GM18526 (cell line): Measurements from ENCODE around the gene OTOA.

ENCODE experiments used
- POLR2A ChIP-seq: IDR thresholded peaks from 3 replicates; pipeline ENCODE4 v1.6.1; 2011; ENCODE audit not compliant: insufficient read length; ENCODE audit errors: extremely low read depth

OTOA gene

DNA sequence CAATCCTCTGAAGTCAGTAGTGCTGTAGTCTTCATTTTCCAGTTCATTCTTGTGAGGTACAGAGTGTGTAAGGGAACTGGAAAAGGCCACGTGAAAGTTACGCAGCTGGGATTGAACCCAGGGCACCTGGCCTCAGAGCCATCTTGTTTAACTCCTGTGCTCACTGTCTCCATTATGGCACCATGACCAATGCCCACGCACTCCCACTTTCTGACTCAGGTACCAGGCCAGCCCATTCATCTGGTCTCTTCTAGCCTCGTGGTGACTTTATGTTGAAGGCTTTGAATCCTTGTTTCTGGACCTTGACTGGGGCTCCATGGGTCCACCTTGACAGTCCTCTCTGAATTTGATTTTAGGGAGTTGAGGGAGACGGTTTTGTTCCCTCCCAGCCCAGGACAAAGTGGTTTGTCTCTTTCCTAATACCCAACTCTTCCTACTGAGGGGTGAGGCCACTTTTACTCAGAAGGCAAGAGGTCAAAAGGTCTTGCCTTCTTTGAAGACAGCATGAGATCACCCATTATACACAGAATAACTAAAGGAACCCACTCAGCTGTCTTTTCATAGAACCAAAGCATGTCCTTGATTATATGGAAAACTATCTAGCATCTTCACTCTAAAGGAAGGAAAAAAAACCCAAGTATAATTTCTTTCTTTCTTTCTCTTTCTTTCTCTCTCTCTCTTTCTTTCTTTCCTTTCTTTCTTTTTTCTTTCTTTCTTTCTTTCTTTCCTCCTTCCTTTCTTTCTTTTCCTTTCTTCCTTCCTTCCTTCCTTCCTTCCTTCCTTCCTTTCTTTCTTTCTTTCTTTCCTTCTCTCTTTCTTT is 50.0 kb downstream of the OTOA start:
- TF ChIP-seq POLR2A = no peak

DNA sequence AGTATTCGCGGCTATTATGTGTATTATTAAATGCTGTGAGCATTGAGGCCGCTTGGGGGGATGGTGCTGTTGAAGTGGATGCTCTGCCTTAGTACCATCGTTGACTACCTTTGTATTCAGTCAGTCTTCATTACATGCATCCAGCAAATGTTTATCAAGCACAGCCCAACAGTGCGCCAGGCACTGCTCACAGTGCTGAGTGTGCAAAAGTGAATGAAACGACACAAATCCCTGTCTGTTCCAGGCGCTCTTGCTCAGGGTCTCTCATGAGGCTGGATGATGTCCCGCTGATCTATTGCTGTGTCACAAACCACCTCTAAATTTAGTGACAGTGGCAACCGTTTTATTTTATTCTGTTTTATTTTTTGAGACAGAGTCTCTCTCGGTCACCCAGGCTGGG is 53.8 kb downstream of the OTOA start:
- no peak for TF ChIP-seq POLR2A

DNA sequence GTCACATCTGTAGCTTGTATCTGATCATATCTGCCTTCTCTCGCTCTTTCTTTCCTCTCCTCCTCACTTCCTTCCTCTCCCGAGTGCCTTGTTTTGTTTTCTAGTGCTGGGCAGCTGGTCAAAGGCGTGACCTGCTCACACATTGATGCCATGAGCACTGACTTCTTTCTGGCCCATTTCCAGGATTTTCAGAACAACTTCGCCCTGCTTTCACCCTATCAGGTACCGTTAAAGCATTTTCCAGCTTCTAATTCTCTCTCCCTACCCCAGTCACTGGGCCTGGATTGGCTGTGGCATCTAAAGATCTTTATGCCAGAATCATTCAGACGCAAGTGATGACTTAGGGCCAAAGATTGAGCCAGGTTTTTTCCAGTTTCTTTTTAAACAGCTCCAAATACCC is 55.5 kb downstream of the OTOA start:
- no peak for TF ChIP-seq POLR2A

DNA sequence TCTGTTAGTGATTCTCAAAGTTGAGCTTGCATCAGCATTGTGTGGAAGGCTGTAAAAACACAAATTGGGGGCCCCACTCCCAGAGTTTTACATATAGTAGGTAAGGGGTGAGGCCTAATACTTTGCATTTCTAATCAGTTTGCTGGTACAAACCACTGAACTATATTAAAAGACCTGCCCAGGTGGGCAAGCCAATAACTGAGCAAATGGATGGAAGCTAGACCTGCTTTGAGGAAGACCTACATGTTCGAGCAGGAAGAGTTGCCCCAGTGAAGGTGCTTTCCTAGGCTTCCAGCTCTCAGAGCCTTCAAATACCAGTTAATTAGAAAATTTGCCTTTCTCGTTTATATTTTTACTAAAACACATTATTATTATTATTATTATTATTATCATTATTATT is 56.8 kb downstream of the OTOA start:
- no peak for TF ChIP-seq POLR2A

DNA sequence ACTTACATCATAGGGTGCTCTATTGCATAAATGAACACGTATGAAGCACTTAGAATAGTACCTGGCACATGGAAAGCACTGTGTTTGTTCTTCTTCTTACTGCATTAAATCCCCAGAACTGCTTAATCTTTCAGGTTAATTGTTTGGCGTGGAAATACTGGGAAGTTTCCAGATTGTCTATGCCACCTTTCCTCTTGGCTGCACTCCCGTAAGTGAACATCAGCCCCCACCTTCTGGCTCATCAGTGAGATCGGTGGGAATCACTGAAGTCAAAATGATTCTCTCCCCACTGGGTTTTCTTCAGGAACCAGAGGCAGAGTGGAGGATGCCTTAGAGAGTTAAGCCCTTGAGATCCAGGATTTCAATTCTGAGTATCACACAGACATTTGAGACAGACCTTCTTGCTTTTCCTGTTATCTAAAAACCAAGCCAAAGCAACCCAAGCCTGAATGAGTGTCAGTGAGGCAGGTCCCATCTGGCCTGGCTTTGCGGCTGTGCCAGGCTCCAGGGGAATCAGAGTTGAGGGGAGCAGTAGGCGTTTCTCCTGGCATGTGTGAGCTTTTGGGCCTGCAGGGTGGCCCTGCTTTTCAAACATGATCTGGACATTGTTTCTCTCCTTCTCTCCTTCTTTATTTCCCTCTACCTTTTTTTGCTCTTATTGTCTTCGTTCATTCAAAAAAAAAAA is 59.1 kb downstream of the OTOA start:
- no peak for TF ChIP-seq POLR2A

DNA sequence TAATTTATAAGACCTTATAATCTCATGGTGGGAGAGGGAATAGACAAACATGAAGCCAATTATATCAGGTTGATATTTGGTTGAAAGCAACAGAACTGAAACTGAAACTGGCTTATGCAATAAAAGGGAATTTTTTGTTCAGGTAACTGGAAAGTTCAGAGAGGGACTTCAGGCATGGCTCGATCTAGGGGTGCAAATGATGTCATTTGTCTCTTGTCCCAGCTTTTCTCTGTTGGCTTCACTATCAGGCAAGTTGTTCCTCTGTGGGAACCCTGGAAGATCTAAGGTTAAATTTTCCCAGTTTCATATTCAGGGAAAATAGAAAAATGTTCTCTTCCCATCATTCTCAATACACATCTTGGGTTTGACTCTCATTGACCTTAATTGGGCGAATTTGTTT is 59.8 kb downstream of the OTOA start:
- no peak for TF ChIP-seq POLR2A

DNA sequence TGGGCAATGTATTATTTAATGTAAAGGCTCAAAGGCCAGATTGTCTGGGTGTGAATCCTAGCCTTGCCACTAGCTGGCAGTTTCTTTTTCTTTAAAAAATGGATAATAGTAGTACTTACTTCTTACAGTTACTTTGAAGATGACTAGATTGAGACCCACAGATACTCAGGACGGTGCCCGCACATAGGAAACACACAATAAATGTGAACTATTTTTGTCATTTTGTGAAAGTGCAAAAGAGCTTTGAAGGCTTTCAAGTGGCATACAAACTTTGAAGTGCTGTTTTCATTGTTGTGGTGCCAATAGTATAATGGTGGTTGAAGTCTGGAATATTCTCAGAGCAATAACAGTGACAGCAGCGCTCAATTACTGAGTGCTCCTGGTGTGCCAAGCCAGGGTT is 63.6 kb downstream of the OTOA start:
- no peak for TF ChIP-seq POLR2A
